GM23248 (cell line): ENCODE measurements around the gene SAMD13.

Experiments
- EZH2 ChIP-seq: fragments of 200-600 bp; sonication (generic); IDR thresholded peaks from 2 replicates; pipeline ENCODE4 v1.6.1; 2018; ENCODE audit warnings: antibody characterized with exemption, mild to moderate bottlenecking; ENCODE audit not compliant: insufficient read depth, poor library complexity, severe bottlenecking
- EZH2phosphoT487 ChIP-seq: fragments of 200-600 bp; sonication (generic); IDR thresholded peaks from 2 replicates; pipeline ENCODE4 v1.6.1; 2018; ENCODE audit warnings: antibody characterized with exemption, moderate library complexity, mild to moderate bottlenecking, low read depth; ENCODE audit not compliant: insufficient read depth

GRCh38 chr1:84255582-84255981 lies 45.9 kb upstream of the SAMD13 start:
- TF ChIP-seq EZH2phosphoT487 (no peak), EZH2 (no peak)
